HK-2 (cell line): Measurements from ENCODE around the gene ING5.
"Not testable (repeated sequence)": the region's sequence is repeated elsewhere in the genome, so short reads cannot be mapped to it uniquely, and the experiment has no call there.

Source experiments
- DNase-seq: peaks from one replicate; pipeline ENCODE4 v3.0.0-alpha.2; 2018; ENCODE audit not compliant: unreplicated experiment

Gene ING5

DNA sequence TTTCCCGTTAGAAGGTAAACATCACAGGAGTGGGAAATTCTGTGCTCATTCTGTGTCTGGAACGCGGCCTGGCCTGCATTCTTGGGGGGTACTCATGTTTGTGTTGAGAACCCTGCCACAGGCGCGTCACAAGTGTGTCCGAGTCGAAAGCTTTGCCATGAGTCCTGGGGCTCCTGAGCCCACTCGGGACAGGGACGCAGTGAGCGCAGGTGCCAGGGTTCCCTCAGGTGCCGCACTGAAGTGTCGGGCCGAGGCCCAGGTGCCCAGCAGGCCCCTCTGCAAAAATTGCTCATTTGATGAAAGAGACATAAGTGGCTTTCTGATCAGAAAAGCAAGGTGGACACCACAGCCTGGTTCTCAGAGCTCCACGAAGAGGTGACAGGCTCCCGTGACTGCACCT lies 37.3 kb downstream of the ING5 start:
- DNase-seq = no peak

DNA sequence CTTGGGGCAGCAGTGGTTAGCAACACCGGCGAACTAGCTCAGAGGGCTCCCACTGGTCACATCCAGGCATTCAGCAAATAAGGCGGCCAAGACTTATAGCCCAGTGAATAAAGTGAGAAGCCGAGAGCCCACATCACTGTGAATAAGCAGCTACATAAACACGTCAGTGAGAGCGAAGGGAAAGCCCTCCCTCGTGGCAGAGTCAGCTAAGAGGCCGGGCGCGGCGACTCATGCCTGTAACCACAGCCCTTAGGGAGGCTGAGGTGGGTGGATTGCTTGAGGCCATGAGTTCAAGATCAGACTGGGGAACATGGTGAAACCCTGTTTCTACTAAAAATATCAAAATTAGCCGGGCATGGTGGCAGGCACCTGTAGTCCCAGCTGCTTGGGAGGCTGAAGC lies 37.8 kb downstream of the ING5 start:
- peak; percentile 55 for DNase-seq

DNA sequence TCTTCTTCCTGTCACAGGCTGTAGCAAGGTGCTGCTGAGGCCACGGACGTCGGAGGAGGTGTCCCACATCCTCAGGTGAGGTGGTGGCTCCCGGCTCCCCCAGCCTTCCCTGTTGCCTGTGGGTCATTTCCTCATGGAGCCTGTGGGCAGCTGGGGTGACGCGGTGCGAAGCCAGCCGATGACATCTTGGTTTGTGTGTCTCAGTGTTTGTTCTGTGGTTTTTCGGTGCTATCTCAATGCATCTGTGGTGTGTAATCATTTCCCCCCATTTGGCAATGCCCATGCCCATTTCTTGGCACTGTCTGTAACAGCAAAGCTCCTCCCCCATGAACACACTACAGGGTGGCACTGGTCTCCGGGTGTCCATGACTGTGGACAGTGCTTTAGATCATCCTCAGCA lies 39.2 kb downstream of the ING5 start:
- peak; percentile 62 for DNase-seq

DNA sequence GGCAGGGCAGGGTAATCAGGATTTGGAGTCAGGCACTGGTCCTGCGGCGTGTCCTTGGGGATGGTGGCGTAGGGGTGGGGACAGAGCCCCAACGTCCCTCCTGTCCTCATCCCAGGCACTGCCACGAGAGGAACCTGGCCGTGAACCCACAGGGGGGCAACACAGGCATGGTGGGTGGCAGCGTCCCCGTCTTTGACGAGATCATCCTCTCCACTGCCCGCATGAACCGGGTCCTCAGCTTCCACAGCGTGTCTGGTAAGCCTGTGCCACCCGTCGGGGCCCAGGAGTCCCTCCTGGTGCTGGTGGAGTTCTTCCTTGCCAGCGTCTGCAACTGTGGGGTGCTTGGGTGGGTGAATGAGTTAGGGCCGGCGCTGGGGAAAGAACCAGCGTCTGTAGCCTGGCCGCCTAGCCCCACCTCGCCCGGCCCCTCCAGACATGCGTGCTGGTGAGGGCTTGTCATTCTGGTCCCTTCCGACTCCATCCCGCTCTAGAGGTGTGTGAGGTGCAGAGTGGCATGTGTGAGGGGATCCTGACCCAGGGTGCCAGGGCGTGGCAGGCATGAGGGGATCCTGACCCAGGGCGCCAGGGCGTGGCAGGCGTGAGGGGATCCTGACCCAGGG lies 40.6 kb downstream of the ING5 start:
- no peak for DNase-seq

DNA sequence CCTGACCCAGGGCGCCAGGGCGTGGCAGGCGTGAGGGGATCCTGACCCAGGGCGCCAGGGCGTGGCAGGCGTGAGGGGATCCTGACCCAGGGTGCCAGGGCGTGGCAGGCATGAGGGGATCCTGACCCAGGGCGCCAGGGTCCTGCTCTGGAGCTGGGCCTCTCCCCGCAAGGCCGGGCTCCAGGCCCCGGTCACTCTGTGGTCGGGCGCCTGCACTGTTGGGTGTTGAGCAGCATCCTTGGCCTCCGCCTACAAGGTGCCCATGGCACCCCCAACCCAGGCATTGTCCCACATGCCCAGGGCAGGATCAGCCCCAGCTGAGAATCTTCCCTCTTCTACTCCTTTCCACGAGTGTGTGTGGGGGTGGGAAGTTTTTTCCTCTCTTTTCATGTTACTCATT lies 41.2 kb downstream of the ING5 start:
- DNase-seq = not testable (repeated sequence)

DNA sequence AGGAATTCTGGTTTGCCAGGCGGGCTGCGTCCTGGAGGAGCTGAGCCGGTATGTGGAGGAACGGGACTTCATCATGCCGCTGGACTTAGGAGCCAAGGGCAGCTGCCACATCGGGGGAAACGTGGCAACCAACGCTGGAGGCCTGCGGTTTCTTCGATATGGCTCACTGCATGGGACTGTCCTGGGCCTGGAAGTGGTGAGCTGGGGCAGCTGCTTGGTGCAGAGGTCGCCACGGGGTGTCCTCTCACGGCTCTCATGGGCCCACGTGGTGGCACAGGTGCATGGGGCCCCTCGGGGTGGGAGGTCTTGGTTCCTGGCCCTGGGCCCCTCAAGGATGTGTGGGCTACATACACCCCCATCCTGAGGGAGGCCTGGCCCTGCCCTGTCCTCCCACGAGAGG lies 41.8 kb downstream of the ING5 start:
- no peak for DNase-seq

DNA sequence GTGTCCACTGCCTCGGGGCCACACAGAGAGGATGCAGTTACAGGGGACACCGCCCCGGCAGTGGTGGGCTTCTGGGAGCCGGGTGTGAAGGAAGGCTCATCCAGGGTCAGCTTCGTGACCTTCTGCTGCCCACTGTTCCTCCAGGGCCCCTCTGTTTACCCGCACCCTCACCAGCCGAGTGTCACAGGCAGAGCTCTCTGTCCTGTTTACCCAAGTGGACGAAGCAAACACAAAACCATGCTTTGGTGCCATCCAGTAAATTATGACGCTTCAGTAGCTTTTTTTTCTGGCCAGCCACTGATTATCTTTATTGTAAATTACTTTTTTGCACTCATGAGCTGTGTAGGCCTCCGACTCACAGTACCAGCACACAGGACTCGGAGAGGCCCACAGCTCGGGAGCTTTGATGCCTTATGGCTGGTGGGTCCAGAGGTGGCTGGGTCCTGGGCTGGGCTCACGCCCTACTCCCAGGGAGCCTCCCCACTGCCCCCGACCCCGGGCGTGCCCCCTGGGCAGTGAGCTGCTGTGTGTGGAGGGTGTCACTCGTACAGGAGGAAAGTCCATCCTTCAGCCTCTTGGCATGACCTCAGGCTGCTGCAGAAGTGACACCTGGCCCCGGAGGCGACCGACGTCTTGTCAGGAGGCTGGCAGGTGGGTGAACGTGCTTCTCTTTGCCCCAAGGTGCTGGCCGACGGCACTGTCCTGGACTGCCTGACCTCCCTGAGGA lies 42.4 kb downstream of the ING5 start:
- no peak for DNase-seq

DNA sequence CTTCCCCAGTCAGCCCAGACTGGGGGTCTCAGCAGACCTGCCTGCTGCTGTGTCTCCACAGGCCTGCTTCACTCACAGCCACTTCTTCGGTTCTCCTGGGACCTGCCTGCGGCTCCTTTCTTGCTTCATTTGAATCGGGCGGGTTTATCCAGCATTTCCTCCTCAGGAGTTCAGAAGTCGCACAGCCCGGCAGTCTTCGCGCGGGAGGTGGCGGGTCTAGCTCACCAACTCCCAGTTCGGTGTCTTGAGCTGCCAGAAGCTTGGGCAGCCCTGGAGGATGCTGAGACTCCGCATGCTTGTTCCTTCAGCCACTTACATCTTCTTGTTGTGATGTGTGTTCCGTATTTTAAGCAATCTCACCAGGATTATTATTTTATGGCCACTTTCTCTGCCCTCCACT lies 43.4 kb downstream of the ING5 start:
- DNase-seq = no peak

DNA sequence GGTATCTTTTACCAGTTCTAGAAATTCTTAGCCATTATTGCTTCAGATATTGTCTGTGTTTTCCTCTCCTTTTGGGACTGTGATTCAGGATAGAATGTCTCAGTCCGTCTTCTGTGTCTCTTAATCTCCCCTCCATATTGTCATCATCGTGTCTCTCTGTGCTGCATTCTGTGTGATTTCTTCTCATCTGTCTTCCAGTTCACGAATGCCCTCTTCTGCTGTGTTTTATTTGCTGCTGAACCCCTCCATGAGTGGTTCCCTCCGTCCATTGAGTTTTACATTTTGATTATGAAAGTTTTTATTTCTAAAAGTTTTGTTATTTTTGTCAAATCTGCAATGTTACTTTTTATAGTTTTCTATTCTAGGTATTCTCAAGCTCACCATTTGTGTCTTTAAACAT lies 44.2 kb downstream of the ING5 start:
- no peak for DNase-seq

DNA sequence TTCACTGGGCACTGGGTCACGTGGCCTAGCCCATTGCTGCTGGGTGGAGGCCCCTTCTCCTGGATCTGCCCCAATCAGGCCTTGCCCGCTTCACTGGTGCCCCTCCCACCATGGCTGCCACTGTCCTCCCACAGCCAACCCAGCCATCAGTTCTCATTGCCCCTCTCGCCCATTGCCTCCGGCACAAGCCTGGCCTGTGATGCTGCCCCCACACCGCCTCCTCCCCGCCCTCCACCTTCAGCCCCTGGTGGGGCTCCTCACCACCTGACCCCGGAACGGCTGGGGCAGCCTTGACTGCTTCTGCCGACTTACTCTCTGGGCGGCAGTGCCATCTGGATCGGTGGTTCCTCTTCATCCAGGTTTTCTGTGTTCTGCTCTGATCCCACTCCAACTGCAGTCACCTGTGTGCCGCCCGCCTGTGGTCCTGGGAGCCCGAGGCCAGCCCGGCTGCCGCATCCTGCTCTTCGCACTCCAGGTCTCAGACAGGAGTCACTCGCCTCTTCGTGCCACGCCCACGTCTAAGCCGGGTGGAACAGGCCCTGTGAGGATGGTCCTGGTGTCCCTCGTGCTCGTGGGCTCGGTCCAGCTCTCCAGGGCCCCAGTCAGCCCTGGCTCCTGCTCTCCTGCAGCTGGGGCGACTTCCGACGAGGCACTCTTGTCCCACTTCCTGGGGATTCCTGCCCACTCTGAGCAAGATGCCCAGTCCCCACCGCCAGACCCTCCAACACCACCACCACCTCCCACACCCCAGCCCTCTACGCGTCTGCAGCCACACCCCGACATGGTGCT lies 46.8 kb downstream of the ING5 start:
- DNase-seq = no peak

DNA sequence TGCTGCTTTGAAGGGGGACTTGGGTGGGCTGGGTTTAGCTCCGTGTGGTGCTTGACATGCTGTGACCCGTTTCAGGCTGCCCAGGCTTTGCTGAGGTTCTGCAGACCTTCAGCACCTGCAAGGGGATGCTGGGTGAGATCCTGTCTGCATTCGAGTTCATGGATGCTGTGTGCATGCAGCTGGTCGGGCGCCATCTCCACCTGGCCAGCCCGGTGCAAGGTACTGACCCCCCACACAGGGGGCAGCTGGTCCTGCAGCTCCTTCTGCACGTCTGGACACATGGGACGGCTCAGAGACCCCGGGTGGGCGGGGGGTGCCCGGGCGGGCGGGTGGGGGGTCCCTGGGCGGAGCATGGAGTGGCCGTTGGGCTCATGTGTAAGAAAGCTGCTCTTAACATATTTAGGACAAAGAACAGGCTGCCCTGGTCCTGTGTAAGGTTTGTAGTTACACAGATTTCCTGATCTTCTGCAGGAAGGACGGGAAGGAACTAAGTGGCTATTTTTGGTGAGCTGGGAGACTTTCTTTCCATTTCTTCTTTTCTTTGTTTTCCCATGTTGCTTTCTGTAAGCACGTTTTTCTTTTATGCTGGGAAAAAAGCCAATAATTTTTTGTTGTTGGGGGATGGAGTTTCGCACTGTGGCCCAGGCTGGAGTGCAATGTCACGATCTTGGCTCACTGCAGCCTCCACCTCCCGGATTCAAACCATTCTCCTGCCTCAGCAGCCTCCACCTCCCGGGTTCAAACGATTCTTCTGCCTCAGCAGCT lies 48.4 kb downstream of the ING5 start:
- no peak for DNase-seq

DNA sequence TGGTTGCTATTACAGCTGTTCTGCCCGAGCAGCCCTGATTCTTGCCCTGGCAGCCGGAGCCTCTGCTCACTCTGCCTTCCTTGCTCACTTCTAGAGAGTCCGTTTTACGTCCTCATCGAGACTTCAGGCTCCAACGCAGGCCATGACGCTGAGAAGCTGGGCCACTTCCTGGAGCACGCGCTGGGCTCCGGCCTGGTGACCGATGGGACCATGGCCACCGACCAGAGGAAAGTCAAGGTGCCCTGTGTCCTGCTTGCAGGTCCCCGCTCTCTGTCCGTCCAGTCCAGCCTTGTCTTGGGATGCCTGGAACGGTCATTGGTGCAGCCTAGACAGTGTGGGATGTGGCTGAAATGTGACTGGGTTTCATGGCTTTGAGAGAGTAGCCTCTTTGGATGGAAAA lies 49.3 kb downstream of the ING5 start:
- no peak for DNase-seq

DNA sequence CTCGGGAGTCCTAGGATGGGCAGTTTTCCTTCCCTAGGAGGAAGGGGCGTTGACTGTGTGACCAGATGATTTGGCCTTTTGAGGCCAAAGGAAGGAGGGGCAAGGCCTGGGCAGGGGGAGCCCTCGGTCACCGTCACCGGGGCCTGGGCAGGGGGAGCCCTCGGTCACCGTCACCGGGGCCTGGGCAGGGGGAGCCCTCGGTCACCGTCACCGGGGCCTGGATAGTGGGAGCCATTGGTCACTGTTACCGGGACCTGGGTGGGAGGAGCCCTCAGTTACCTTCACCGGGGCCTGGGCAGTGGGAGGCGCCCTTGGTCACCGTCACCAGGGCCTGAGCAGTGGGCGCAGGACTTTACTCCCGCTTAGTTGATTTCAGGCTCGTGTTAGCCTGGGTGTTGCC lies 49.9 kb downstream of the ING5 start:
- no peak for DNase-seq

DNA sequence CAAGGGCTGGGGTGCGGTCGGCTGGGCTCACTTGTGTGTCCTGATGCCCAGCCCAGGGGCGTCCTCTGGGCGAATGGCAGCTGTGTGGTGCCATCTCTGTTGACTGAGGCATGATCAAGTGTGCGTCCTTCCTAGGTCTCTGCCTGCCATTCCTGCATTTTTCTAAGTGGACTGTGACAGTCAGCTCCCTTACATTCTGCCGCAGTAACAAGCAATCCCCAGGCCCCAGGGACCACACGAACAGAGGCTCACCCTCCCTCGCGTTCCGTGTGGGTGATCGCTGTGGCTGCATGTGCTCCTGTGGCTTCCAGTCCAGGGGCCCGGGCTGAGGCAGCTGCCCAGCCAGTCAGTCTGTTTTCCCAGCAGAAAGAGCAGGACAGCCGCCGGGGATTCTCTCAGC lies 50.4 kb downstream of the ING5 start:
- DNase-seq = no peak

DNA sequence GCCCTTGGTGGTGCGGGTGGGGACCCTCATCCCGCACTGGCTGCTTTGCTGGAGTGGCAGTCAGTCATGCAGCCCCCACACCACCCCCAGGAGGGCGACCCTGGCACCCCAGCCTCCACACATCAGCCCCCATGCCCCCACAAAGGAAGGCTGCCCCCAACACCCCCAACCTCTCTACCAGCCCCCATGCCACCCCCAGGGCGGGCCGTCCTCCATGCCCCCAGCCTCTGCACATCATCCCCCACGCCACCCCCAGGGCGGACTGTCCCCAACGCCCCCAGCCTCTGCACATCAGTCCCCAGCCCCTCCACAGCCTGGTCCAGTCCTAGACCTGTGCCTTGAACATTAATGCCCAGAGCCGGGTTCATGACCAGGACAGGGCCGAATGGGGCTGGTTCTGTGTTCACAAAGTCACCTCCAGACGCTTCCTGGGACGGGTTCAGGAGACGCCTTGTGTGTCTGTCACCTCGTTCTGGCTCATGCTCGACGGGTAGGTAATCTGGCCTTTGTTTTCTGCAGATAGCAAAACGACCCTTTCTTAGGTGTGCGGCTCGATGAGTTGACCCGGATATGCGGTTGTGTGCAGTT lies 50.9 kb downstream of the ING5 start:
- DNase-seq = no peak

DNA sequence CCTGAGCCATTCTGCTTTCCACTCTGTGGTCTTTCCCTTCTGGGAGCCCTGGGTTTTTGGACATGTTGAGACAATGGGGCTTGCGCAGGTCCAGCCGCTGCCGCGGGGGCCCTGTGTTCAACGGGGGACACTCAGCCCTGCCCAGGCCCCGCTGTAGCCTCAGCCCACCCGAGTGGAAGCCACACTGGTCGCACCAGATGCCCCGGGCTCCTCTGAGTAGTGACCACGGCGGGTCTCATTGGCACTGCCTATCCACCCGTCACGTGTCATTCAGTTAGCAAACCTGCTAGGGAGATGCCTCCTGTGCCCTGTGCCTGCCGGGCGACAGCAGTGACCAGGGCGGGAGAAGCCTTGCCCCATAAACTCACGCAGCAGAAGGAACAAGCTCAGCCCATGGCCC lies 51.7 kb downstream of the ING5 start:
- DNase-seq = no peak

DNA sequence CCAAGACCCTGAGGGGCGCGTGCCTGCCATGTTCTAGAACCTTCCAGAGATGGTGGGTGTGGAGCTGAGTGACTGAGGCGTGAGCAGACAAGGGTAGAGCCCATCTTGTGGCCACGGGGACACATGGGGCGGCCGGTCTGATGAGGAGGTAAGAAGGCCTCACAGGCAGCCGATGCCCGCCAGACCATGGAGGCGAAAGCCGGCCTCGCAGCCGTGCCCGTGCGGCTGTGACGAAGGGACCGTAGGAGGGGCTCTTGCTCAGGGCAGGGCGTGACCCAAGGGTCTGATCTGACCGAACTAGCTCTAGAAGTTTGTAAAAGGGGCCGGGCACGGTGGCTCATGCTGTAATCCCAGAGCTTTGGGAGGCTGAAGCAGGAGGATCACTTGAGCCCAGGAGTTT lies 52.2 kb downstream of the ING5 start:
- DNase-seq = no peak

DNA sequence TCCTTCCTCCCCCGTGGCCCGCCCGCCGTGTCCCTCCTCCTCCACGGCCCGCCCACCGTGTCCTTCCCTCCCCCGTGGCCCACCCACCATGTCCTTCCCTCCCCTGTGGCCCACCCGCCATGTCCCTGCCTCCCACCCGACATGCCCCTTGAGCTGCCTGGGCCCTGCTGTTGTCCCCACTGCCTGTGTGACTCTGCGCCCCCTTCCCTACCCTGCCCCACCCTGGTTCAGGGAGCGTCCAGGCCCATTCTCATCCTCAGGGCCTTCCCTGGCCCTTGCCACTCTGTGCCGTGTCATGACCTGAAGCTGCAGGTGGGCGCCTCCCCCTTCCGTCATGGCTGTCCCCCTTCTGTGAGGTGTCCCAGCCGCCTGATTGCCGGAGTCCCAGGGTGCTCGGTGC lies 53.3 kb downstream of the ING5 start:
- DNase-seq = no peak

DNA sequence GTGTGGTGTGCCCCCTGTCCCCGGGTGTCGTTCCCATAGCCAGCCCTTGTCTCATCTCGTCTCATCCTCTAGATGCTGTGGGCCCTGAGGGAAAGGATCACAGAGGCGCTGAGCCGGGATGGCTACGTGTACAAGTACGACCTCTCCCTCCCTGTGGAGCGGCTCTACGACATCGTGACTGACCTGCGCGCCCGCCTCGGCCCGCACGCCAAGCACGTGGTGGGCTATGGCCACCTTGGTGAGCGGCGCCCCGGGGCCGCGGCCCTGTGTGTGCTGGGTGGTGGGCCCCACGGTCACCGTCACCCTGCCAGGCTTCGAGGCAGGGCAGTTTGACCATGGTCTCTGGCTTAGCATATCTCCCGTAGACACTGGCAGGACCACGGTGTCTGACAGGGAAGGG lies 53.9 kb downstream of the ING5 start:
- no peak for DNase-seq

DNA sequence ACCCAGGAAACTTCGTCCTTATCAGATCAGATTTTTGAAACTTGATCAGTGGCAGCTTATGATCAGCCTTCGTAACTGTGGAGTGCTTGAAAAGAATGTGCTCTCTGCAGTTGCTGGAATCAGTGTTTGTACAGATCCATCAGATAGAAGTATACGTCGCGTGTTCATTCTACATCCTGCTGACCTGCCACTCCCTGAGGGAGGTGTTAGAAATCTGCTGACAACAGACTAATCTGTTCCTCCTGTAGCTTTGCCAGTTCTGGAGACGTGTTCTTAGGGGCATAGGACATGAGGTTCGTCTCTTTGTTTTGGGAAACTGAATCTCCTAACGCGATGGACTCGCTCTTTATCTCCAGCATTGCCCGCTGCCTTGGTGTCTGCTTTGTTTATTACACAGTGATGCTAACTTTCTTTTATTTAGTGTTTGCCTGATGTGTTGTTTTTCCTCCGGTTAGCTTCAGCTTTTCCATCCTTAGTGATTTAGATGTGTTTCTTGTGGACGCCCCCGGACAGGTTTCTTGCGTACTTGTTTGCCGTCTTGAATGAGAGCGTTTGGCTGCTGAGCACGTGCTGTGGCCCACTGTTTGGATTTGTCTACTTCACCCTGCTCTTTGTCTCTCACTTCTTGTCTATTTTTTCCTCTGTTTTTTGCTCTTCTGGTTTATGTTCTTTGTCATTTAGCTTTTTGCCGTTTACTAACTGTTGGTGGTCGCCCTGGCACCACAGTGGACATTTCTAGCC lies 57.4 kb downstream of the ING5 start:
- DNase-seq = no peak

DNA sequence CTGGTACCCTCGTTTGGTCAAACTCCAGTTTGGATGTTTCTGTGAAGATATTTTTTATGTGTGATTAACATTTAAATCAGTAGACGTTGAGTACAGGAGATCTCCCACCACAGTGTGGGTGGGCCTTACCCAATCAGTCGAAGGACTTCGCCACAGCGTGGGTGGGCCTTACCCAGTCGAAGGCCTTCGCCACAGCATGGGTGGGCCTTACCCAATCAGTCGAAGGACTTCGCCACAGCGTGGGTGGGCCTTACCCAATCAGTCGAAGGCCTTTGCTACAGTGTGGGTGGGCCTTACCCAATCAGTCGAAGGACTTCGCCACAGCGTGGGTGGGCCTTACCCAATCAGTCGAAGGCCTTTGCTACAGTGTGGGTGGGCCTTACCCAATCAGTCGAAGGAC lies 58.1 kb downstream of the ING5 start:
- DNase-seq = not testable (repeated sequence)
